Raji (cell line): Measurements from ENCODE around the gene GNG2.

Experiments
- POLR2A ChIP-seq: IDR thresholded peaks from 2 replicates; pipeline ENCODE4 v1.6.1; 2011; ENCODE audit warnings: low read depth, low read length, control low read depth; ENCODE audit not compliant: insufficient read depth

GNG2 gene

GRCh38 chr14:51869411-51870100 is 9.1 kb downstream of the GNG2 start:
- no peak for TF ChIP-seq POLR2A

GRCh38 chr14:51870606-51871005 is 10.2 kb downstream of the GNG2 start:
- TF ChIP-seq POLR2A = no peak

- no peak for TF ChIP-seq POLR2A
Observed at GRCh38 chr14:51871846-51872245, 11.4 kb downstream of the GNG2 start.

DNA sequence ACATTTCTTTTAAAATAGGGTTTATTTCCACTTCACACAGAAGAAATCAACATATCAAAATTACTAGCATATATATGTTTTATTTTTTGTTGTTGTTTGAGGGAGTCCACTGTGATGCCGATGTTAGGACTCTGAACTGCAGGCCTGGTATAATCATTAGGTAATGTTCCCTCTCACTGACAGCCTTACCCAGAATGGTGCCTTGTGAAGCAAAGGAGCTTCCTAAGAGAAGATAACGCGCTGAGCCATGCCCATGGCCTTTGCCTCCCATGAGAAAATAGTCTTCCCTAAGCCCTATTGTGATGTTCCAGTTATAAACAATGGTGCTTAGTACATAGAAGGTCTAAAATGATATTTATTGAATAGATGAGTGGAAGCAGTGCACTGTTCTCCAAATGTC is 12.0 kb downstream of the GNG2 start:
- no peak for TF ChIP-seq POLR2A

GRCh38 chr14:51873221-51873893 is 12.9 kb downstream of the GNG2 start:
- TF ChIP-seq POLR2A = no peak

DNA sequence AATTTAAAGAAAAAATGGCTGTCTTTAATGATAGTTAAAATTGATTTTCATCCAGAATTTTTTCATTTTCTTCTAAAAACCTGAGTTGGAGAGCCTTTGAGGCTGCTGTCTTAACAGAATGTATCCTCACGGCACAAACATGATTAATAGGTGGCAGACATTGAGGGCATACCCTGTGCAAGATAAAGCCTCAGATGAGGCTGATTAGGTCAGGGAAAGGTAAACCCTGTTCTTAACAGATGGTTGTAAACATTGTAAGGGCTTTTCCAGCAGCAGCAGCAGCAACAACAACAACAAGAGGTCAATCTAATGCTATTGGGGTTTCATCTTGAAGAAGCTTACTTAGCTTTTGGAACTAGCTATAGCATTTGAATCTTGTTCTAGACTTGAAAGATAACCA is 17.4 kb downstream of the GNG2 start:
- no peak for TF ChIP-seq POLR2A

DNA sequence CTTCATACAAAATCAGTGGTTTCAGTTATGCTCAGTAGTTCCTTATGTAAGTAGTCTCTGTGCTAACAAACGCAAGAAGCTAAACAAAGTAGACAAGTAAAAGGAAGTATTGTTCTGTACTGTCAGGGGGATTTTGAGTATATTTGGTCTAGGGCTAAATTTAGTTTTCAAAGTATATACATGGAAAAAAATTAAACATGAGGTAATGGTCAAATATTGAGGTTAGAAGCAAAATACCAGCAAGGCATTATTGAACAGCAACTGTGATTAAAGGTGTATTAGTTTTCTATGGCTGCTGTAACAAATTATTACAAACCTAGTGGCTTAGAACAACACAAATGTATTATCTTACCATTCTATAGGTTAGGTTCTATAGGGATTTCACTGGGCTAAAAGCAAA is 18.8 kb downstream of the GNG2 start:
- TF ChIP-seq POLR2A = no peak

- TF ChIP-seq POLR2A = no peak
Observed at GRCh38 chr14:51880835-51881580, 20.6 kb downstream of the GNG2 start.

DNA sequence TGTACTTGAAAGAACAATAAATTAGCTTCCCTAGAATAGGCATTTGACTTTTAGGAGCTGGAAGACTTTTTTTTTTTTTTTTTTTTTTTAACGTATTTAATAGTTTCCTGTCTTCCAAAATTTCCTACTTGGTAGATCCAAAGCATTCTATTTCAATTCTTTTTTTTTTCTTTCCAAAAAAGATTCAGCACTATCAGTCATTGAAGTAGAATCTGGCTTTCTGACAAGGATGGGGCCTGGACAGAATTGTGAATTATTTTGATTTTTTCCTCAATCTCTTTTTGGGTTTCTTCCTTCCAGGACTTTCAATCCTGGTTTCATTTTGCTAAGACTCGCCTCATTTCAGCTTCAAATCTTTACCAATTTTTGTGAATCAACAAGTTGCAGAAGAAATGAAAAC is 21.2 kb downstream of the GNG2 start:
- TF ChIP-seq POLR2A = no peak

DNA sequence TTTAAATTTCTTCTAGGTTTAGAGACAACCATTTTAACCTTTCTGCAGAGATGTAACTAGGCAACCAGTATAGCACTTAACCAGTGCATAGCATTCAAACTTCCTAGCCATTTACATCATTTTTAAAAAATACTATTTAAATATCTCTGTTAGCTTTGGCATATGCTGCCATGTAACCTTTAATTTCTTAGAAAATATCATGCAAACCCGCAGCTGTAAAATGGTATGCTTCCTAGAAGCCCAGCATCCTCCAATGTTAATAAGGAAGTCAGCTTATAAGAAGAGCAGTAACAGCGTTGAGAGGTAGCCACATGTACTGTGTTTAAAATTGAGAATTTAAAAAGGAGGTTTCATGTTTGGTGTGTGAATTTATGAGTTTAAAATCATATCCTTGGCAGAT is 22.8 kb downstream of the GNG2 start:
- TF ChIP-seq POLR2A = no peak

DNA sequence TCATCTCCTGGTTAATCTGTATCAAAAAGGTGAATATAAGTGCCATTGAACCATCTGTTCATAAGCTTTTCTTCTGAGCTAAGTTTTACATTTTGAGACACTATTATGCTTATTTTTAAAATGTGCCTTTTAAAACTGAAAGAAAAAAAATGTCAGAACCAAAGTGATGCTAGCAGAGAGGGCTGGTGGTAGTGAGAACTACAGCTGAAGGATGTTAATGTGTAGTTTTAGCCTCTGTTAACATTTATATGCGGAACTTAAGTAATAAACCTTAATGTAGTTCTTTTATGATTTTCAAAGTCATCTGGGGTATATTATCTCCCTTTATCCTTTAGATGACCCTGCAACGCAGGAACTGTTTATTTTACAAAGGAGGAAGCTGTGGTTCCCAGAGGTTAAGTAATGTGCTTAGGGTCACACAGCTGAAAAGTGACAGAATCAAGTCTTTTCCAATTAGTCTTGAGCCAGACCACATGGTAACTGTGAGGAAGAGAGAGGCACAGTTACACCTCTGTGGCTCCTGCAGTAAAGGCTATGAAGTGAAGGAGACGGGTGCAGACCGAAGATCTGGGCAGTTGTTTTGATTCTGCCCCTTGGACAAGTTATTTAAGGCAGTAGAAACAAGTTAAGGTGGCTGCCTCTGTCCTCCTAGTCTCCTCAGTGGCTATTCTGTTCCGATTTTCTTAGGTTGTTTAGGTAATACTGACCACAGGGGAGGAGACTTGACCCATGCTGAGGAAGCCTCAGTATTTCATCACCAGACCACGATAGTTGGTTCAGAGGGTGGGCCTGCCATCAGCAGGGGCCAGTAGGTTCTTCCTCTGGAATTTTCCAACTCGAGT is 23.9 kb downstream of the GNG2 start:
- no peak for TF ChIP-seq POLR2A

GRCh38 chr14:51889851-51890250 is 29.4 kb downstream of the GNG2 start:
- no peak for TF ChIP-seq POLR2A

DNA sequence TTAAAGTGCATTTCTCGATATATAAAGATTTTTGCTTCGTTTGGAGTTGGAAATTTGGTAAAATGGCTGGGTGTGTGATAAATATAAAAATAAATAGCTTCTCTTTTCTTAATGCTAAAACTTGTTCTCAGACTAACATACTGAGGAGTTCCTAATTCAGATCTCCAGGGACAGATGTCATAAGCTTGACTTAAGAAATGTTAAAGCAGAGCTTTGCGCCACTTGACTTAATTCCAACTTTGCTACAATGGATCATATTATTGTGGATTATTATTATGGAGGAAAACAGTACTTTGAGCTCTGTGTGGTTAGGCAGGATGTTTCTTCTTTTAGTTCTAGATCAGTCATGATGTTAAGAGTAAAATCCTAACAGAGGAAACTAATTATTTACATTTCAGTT is 33.8 kb downstream of the GNG2 start:
- no peak for TF ChIP-seq POLR2A

- TF ChIP-seq POLR2A = no peak
Observed at GRCh38 chr14:51895375-51895774, 35.0 kb downstream of the GNG2 start.

DNA sequence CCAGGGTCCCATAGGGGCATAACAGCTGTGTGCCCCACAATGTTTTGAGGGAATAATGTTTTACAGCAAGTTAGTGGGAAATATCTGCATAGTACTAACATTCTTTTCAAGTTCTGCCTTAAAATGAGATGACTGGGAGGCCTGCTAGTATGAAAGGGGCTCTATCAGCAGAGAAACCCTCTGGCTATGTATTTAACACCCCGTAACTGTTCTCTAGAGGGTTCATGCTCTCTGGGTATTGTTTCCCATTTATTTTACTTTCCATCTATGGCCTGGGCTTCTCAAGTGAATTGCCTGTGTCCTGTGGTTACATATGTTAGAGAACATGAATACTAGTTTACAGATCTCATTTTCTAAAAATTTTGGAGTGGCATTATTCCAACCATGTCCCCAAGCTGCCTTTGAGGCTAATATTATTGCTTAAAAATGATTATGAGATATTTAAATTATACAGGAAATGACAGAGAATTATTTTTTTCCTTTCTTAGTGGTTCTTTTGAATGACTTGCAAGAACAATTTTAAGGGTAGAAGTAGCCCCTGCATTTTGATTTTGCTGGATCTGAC is 37.5 kb downstream of the GNG2 start:
- no peak for TF ChIP-seq POLR2A
